GM12878 (cell line): ENCODE results near the gene BTF3L4. TPM values are rescaled to one million over a fixed set of nuclear protein-coding genes. Genes with fewer than 3 reads are reported as not detected.
A peak's percentile ranks its signal among the peaks of the same experiment; 100 is the strongest.

Experiments
- ATAC-seq: fragments of 200-7000 bp; cut with Tn5 transposase; 3 replicates; pipeline ENCODE4 v1.9.1; 2020; ENCODE audit warnings: mild to moderate bottlenecking, moderate library complexity
- BruUV-seq: library from RNA; stranded (reverse); fragments of 400-500 nt; replicated peaks from 2 replicates; lab custom pipeline; 2021; lab: Mats Ljungman, UMichigan
- CTCF ChIA-PET: fragments of 300-600 bp; sonication (Branson Sonifier 250); formaldehyde crosslinking; extraction: SDS; loops from one replicate; lab custom pipeline; 2021; ENCODE audit warnings: inconsistent platforms; lab: Yijun Ruan, JAX
- POLR2A ChIA-PET: fragments of 350-600 bp; formaldehyde crosslinking; extraction: SDS; loops from one replicate; lab custom pipeline; 2021; ENCODE audit warnings: inconsistent platforms; lab: Charles Lee
- RAD21 ChIA-PET: fragments of 300-600 bp; sonication (Branson Sonifier 250); formaldehyde crosslinking; loops from one replicate; lab custom pipeline; 2023; ENCODE audit warnings: antibody characterized with exemption; ENCODE audit not compliant: unreplicated experiment; lab: Charles Lee
- SMC1A ChIA-PET: fragments of 300-600 bp; sonication (Branson Sonifier 250); formaldehyde crosslinking; loops from one replicate; lab custom pipeline; 2023; ENCODE audit not compliant: unreplicated experiment, uncharacterized antibody; lab: Charles Lee
- DNase-seq: peaks from one replicate; pipeline ENCODE4 v3.0.0-alpha.2; 2011; ENCODE audit warnings: low read depth, low spot score
- FAIRE-seq: peaks from 3 replicates; lab custom pipeline; 2011; peaks lifted over from hg19 to GRCh38; lab: Jason Lieb, UNC
- H2AFZ ChIP-seq: 2 replicates; pipeline ENCODE4 v1.6.0; 2011; ENCODE audit warnings: low read depth, low read length, control low read depth; ENCODE audit not compliant: control insufficient read depth
- H3K27ac ChIP-seq: 2 replicates; pipeline ENCODE4 v1.5.1; 2011; ENCODE audit warnings: control low read depth; ENCODE audit not compliant: control insufficient read depth, insufficient read depth
- H3K27me3 ChIP-seq, 2 experiments: replicated peaks in 1 of 2; 2 replicates each; pipeline versions ENCODE4 v1.6.0 to v1.6.1; 2011; ENCODE audit warnings: low read length in 1 of 2; ENCODE audit not compliant: control insufficient read depth in 2 of 2, insufficient read depth in 2 of 2
- H3K36me3 ChIP-seq, 2 experiments: 2 replicates each; pipeline ENCODE4 v1.5.1; 2011; ENCODE audit warnings: low read length in 1 of 2; ENCODE audit not compliant: control insufficient read depth in 2 of 2, insufficient read depth in 2 of 2
- H3K4me1 ChIP-seq: 2 replicates; pipeline ENCODE4 v1.6.1; 2011; ENCODE audit warnings: mild to moderate bottlenecking, low read length, moderate library complexity, mixed read lengths; ENCODE audit not compliant: control insufficient read depth, insufficient read depth
- H3K4me2 ChIP-seq: 2 replicates; pipeline ENCODE4 v1.6.0; 2011; ENCODE audit warnings: control low read depth; ENCODE audit not compliant: control insufficient read depth, insufficient read depth
- H3K4me3 ChIP-seq: fragments of 200-600 bp; sonication (generic); 2 replicates; pipeline ENCODE4 v1.5.1; 2016
- H3K79me2 ChIP-seq: 2 replicates; pipeline ENCODE4 v1.6.0; 2011; ENCODE audit warnings: low read length; ENCODE audit not compliant: control insufficient read depth, insufficient read depth
- H3K9ac ChIP-seq: 2 replicates; pipeline ENCODE4 v1.8.0; 2011; ENCODE audit warnings: low read length, control low read depth, mixed read lengths; ENCODE audit not compliant: control insufficient read depth, insufficient read depth
- H3K9me3 ChIP-seq: replicated peaks from 3 replicates; pipeline ENCODE4 v1.5.1; 2011; ENCODE audit warnings: mild to moderate bottlenecking, low read length; ENCODE audit not compliant: control insufficient read depth, insufficient read depth
- H4K20me1 ChIP-seq: 2 replicates; pipeline ENCODE4 v1.6.0; 2011; ENCODE audit not compliant: control insufficient read depth, insufficient read depth
- E2F4 ChIP-seq: IDR thresholded peaks from 2 replicates; pipeline ENCODE4 v1.6.1; 2012; ENCODE audit warnings: low read depth, low read length, improper control_type of control experiment
- FOXM1 ChIP-seq: IDR thresholded peaks from 2 replicates; pipeline ENCODE4 v1.6.1; 2012; ENCODE audit warnings: low read depth, mild to moderate bottlenecking, inconsistent platforms, low read length, moderate library complexity
- HCFC1 ChIP-seq: fragments of 150-350 bp; IDR thresholded peaks from 2 replicates; pipeline ENCODE4 v1.6.1; 2014; ENCODE audit warnings: low read length
- IRF4 ChIP-seq: IDR thresholded peaks from 2 replicates; pipeline ENCODE4 v1.6.1; 2011; ENCODE audit warnings: low read depth, low read length
- KAT2A ChIP-seq: conservative IDR thresholded peaks from 2 replicates; pipeline ENCODE4 v1.6.1; 2011; ENCODE audit warnings: low read depth, low read length; ENCODE audit not compliant: control insufficient read depth
- KLF5 ChIP-seq: fragments of 450-650 bp; IDR thresholded peaks from 2 replicates; pipeline ENCODE4 v1.6.1; 2014; ENCODE audit warnings: mild to moderate bottlenecking; ENCODE audit not compliant: partially characterized antibody
- MEF2B ChIP-seq: fragments of 450-650 bp; IDR thresholded peaks from 2 replicates; pipeline ENCODE4 v1.6.1; 2018; ENCODE audit warnings: mild to moderate bottlenecking, moderate library complexity; ENCODE audit not compliant: partially characterized antibody, poor library complexity, severe bottlenecking
- NFXL1 ChIP-seq: fragments of 450-650 bp; IDR thresholded peaks from 2 replicates; pipeline ENCODE4 v1.6.1; 2017; ENCODE audit warnings: antibody characterized with exemption, mild to moderate bottlenecking, borderline replicate concordance
- NFYB ChIP-seq: IDR thresholded peaks from 2 replicates; pipeline ENCODE4 v1.6.1; 2011; ENCODE audit warnings: low read depth, mild to moderate bottlenecking, low read length, improper control_type of control experiment, moderate library complexity; ENCODE audit not compliant: insufficient read depth
- NR2C1 ChIP-seq: fragments of 450-650 bp; IDR thresholded peaks from 2 replicates; pipeline ENCODE4 v1.6.1; 2017; ENCODE audit warnings: antibody characterized with exemption, mild to moderate bottlenecking, moderate library complexity
- NR2F1 ChIP-seq: fragments of 450-650 bp; conservative IDR thresholded peaks from 2 replicates; pipeline ENCODE4 v1.6.1; 2017; ENCODE audit warnings: mild to moderate bottlenecking
- RCOR1 ChIP-seq: conservative IDR thresholded peaks from 2 replicates; pipeline ENCODE4 v1.6.1; 2012; ENCODE audit warnings: low read depth, low read length, improper control_type of control experiment
- RUNX3 ChIP-seq: IDR thresholded peaks from 2 replicates; pipeline ENCODE4 v1.6.1; 2012; ENCODE audit warnings: low read length, inconsistent platforms
- SIX5 ChIP-seq: IDR thresholded peaks from 2 replicates; pipeline ENCODE4 v1.6.1; 2011; ENCODE audit warnings: mild to moderate bottlenecking, low read depth, low read length, moderate library complexity; ENCODE audit not compliant: severe bottlenecking
- SP1 ChIP-seq: IDR thresholded peaks from one replicate; pipeline ENCODE4 v1.6.1; 2011; ENCODE audit warnings: low read depth, low read length
- SREBF1 ChIP-seq: IDR thresholded peaks from 2 replicates; pipeline ENCODE4 v1.6.1; 2012; ENCODE audit warnings: mild to moderate bottlenecking, low read length
- SUZ12 ChIP-seq: fragments of 200-600 bp; sonication (generic); IDR thresholded peaks from one replicate; pipeline ENCODE4 v1.6.1; 2018; ENCODE audit warnings: antibody characterized with exemption, mild to moderate bottlenecking; ENCODE audit not compliant: unreplicated experiment
- TAF1 ChIP-seq: IDR thresholded peaks from 2 replicates; pipeline ENCODE4 v1.6.1; 2011; ENCODE audit warnings: mild to moderate bottlenecking, low read depth, low read length, borderline replicate concordance
- ZBTB33 ChIP-seq: fragments of 450-650 bp; IDR thresholded peaks from 2 replicates; pipeline ENCODE4 v1.6.1; 2017; ENCODE audit warnings: mild to moderate bottlenecking
- WGBS: methylation state at CpG from one replicate; pipeline ENCODE4 v1.1.6; 2016; ENCODE audit warnings: low lambda C conversion rate; ENCODE audit not compliant: insufficient replicate concordance, insufficient coverage; ENCODE audit errors: missing lambda C conversion rate; 5-methylcytosine and 5-hydroxymethylcytosine counted together
- in situ Hi-C: fragments of 300-500 bp; cut with MboI; formaldehyde crosslinking; loops from 9 replicates; pipeline ENCODE4 v1.14.3; 2018; ENCODE audit warnings: mixed read lengths
- intact Hi-C: fragments of 100-400 bp; cut with micrococcal nuclease; formaldehyde crosslinking; loops from one replicate; pipeline ENCODE4 v1.14.2; 2022; ENCODE audit not compliant: unreplicated experiment
- polyA plus RNA-seq, 11 experiments: library from polyadenylated mRNA; depleted of rRNA in 4 of 11; unstranded in 6 of 11; stranded (reverse) in 5 of 11; fragments of >200 nt; fragmentation: Nextera tagmentation in 4 of 11; fragmentation: Illumina TruSeq in 1 of 11; extraction: Ambion mirVana in 4 of 11; extraction: Trizol in 1 of 11; gene quantifications; 1 replicate in 1 of 11; 2 replicates in 10 of 11; pipeline versions ENCODE4 v1.2.1 to v1.2.3, GENCODE V29; 2011 to 2016; ENCODE audit warnings: inconsistent platforms in 2 of 11, missing spikeins in 2 of 11, low read depth in 1 of 11
- total RNA-seq, 4 experiments: library from RNA; depleted of rRNA in 3 of 4; stranded (reverse); fragments of >200 nt in 3 of 4; fragmentation: Illumina TruSeq in 1 of 4; extraction: Trizol in 1 of 4; gene quantifications; 2 replicates each; pipeline versions ENCODE4 v1.2.1 to v1.2.3, GENCODE V29; 2013 to 2021

BTF3L4 gene
- total and polyA plus RNA-seq, 10 of the 15 experiments (the other 5 are each of a cell fraction or from before 2014, with no cell fraction given): 25.0 to 76.9 (median 66.8) TPM

GRCh38 chr1:52055066-52055865 is 829 bp upstream of the BTF3L4 start, which contains the start of gene TXNDC12 (continued):
- TF ChIP-seq KLF5 (no peak), KAT2A (no peak), RCOR1 (no peak), MEF2B (no peak), NR2C1 (peak; percentile 41; the same call in 1 of the 2 replicates), SUZ12 (no peak), E2F4 (no peak), SP1 (peak; percentile 28), IRF4 (no peak)

- Histone ChIP-seq H3K27ac (peak overlapping the region; percentile 92), H3K27me3 (no peaks in the 10 kb centered on the region), H3K36me3 (peaks cover 0 to 3% of the 10 kb centered on the region in 2 experiments; a peak in 1 of 4 replicates), H4K20me1 (no peaks in the 10 kb centered on the region), H3K4me3 (peak overlapping the region; percentile 85), H3K79me2 (peaks cover 67% of the 10 kb centered on the region), H3K4me2 (peak overlapping the region; percentile 78), H2AFZ (peak overlapping the region; percentile 95), H3K4me1 (peaks cover 4% of the 10 kb centered on the region; the same call in 1 of the 2 replicates), H3K9me3 (no peaks in the 10 kb centered on the region), H3K9ac (peak overlapping the region; percentile 89)
- SMC1A ChIA-PET: interaction anchor here (0.7 to 4.0 kb wide), 6 partner anchors 10 to 180 kb away, joined by 3 to 11 read pairs (median 4); no protein-coding TSS in a partner anchor
- DNase-seq: no peak
- FAIRE-seq: no peak
- 2% methylated on average over 12 of the region's 12 CpGs for WGBS
- POLR2A ChIA-PET: interaction anchor here (0.5 to 4.0 kb wide), 8 partner anchors 9 to 788 kb away, joined by 3 to 37 read pairs (median 4); partner anchors contain the start of genes KTI12, ORC1 and PRPF38A
- intact Hi-C loops: loop anchor here (1.0 kb wide), 1 partner anchor 23 kb away; the partner anchor contains the start of gene KTI12
- in situ Hi-C loops: no loop called here
- RAD21 ChIA-PET: no interaction called here
- CTCF ChIA-PET: interaction anchor here (0.7 to 3.0 kb wide), 2 partner anchors 18 to 23 kb away, joined by 3 to 10 read pairs; partner anchors contain the start of gene KTI12
- ATAC-seq: no peak
- no TSS peak for BruUV-seq
- TF ChIP-seq SREBF1 (peak; percentile 19; the same call in 1 of the 2 replicates), SIX5 (peak; percentile 58), NR2F1 (no peak), RUNX3 (no peak), HCFC1 (peak; percentile 79; the same call in 1 of the 2 replicates), TAF1 (no peak), FOXM1 (no peak), ZBTB33 (no peak), NR2C1 (peak; percentile 69), NFYB (no peak), NFXL1 (no peak)
Measured at GRCh38 chr1:52055866-52056162, 281 bp upstream of the BTF3L4 start.
